VCaP (cell line): ENCODE measurements around the gene CCDC154.
"Not testable (repeated sequence)": the region's sequence is repeated elsewhere in the genome, so short reads cannot be mapped to it uniquely, and the experiment has no call there.

Experiments
- H3K27ac ChIP-seq: fragments of 450-650 bp; 2 replicates; pipeline ENCODE4 v1.5.1; 2017
- TF ChIP-seq, protein P1 (sequence below): fragments of 450-650 bp; conservative IDR thresholded peaks from 2 replicates; pipeline ENCODE4 v1.5.1; 2017; ENCODE audit warnings: mild to moderate bottlenecking, moderate library complexity

CCDC154 gene

DNA sequence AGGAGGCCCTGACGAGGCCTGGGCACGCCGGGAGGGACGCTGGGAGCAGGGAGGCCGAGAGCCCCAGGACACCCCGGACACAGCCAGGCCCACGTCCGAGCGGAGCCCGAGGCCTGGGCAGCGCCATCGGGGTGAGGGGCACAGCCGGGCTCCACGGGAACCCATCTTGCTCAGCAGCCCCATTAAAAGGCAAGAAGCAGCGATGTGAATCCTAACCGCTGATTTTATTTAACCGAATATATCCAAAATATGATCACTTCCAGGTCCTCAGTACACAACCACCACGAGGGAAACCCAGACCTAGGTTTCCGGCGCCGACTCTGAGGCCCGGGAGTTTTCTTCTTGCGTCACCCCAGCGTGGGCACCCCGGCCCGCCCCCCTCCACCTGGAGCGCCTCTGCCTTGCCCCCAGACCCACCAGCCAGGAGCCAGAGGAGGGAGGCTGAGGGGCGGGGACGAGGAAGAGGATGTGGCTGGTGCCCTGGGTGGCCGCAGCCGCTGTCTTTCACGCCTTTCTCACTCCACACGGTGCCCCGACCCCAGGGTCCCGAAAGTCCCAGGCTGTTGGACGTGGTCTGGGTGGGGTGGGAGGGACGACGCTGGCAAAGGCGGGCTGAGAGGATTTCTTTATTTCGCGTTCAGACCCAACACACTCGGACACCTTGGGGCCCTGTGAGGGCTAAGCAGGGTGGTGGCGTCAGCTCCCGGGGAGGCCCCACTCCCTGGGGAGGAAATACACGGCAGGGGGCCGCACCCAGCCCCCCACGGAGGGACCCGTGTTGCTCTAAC is 568 bp upstream of the CCDC154 start:
- no peak overlapping the region for H3K27ac ChIP-seq
- TF ChIP-seq, protein P1, sequence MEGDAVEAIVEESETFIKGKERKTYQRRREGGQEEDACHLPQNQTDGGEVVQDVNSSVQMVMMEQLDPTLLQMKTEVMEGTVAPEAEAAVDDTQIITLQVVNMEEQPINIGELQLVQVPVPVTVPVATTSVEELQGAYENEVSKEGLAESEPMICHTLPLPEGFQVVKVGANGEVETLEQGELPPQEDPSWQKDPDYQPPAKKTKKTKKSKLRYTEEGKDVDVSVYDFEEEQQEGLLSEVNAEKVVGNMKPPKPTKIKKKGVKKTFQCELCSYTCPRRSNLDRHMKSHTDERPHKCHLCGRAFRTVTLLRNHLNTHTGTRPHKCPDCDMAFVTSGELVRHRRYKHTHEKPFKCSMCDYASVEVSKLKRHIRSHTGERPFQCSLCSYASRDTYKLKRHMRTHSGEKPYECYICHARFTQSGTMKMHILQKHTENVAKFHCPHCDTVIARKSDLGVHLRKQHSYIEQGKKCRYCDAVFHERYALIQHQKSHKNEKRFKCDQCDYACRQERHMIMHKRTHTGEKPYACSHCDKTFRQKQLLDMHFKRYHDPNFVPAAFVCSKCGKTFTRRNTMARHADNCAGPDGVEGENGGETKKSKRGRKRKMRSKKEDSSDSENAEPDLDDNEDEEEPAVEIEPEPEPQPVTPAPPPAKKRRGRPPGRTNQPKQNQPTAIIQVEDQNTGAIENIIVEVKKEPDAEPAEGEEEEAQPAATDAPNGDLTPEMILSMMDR = no peak

DNA sequence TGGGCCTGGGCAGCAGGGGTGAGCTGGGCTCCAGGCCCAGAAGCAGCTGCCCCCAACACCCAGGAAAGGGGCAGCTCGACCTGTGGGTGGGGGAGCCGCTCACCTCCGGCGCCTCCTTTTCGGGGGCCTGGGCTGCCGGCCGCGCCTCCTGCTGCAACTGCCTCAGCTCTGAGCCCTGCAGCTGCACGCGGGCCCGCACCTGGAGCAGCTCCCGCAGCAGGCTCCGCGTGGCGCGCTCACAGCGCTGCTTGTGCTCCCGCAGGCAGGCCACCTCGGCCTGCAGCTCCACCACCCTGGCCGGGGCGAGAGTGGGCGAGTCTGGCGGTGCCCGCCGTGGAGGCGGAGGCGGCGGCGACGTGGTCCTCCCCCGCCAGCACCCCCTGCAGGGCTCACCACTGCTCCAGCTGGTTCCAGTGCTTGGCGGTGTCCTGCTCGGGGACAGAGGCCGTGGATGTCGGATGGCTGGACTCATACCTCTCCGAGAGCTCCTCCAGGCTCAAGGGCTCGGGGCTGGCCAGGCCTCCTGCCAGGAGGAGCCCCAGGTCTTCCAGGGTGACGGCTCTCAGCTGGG is 868 bp downstream of the CCDC154 start:
- no peak overlapping the region for H3K27ac ChIP-seq
- TF ChIP-seq, protein P1 = no peak

DNA sequence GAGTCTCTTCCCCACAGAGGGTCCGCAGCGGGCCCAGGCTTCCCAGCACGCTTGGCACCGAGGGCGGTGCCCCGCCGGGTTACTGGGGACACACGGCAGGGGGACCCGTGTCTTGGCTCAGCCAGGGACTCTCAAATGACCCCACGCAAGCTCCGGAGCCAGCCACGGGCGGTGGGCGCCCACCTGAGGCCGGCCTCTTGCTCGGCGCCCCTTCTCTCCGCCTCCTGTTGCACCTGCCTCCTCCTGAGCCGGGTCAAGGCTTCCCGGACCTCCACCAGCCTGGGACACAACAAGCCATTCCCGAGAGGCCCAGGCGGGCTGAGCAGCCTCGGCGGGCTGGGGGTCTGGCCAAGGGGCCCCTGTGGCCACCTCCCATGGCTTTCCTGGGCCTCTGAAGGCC is 1.7 kb downstream of the CCDC154 start:
- no peak overlapping the region for H3K27ac ChIP-seq
- TF ChIP-seq, protein P1 = no peak

DNA sequence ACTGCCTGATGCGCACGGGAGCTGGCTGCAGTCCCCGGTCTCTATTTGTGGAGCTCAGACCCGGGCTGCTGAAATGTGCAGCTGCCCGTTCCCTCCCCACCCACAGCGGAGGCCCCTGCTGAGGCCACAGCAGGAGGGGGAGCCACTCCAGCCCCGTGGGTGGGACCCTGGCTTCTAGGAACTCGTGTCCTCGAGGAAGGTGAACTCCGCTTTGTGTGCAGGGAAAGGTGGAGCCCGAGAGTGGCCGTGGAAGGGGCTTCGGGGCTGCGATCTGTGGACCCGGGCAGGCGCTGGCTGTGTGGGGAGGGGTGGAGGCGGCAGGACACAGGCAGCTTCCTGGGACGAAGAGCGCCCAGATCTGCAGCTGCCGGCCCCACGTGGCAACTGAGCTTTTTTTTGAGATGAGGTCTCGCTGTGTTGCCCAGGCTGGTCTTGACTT is 2.9 kb downstream of the CCDC154 start:
- no peak overlapping the region for H3K27ac ChIP-seq
- TF ChIP-seq, protein P1 = no peak

DNA sequence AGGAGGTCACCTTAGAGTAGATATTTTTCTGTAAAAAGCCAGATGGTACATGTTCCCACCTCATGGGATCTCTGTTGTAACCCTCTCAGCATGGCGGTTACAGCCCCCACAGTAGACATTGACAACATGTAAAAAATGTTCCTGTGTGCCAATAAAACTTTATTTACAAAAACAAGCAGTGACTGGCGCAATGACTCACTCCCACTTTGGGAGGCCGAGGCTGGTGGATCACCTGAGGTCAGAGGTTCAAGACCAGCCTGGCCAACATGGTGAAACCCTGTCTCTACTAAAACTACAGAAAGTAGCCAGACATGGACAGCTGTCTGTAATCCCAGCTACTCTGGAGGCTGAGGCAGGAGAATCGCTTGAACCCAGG is 4.7 kb downstream of the CCDC154 start:
- H3K27ac ChIP-seq = not testable (repeated sequence)

DNA sequence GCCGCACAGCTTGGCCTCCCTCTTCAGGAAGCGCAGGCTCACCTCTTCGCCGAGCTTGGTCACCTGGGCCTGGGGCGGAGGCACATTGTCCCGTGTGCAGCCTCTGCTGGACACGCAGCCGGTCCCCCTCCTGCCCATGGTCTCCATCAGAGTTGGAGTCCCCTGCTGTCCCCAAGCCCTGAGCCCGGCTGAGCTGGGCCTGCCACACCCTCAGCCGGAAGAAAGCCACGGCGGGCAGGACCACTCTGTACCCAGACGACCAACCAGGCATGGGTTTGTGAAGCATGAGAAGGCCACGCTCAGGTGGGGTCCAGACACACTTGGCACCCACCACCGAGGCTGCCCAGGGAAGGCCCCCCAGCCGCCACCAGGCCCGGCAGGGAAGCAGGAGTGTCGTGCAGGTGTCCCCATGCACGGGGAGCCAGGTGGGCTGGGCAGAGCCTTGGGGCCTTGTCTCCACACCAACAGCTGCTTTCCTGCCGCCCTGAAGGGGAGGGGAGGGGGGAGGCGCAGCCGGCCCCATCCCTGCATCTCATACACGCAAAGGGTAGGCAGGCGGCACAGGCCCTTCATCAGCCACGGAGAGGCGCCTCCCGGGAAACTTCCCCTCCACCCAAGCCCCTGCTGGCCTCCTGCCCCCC is 5.2 kb downstream of the CCDC154 start:
- TF ChIP-seq, protein P1 = no peak
- H3K27ac ChIP-seq = no peak overlapping the region

DNA sequence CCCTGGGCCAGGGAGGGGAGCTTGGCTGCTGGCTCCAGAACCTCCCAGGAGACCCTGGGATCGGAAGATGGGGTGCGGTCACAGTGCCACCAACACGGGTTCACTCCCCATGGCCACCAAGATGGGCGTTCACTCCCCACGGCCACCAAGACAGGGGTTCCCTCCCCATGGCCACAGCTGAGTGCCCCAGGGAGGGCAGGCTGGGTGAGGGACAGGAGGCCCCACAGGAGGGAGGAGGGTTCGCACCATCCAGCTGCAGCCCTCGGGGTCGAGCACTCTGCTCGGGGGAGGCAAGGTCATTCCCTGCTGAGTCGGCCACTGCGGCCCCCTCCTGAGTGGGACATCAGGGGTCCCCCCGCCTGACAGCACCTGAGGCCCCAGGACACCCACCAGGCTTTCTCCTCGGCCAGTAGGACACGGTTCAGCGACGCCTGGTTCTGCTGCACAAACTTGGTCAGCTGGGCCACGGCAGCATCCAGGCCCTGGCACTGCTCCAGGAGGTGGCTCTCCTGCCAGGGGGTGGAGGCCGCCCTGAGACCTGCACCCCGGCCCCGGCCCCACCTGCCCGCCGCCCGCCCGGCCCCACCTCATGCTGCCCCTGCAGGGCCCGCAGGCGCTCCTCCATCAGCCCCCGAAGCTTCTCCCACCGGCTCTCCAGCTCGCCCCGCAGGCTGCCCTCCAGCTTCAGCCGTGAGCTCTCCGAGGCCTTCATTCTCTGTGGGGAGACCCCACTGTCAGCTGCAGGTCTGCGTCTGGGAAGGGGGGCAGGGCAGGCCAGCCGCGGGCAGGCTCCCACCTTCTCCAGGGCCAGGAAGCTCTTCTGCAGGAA is 5.9 kb downstream of the CCDC154 start:
- no peak overlapping the region for H3K27ac ChIP-seq
- TF ChIP-seq, protein P1 = no peak
